Subcutaneous adipose tissue (tissue), 4 donors: ENCODE results near the gene SPAG9. TPM values are rescaled to one million over a fixed set of nuclear protein-coding genes. Genes with fewer than 3 reads are reported as not detected.

Source experiments
- CTCF ChIP-seq: fragments of 450-650 bp; IDR thresholded peaks from one replicate; pipeline ENCODE4 v1.5.1; 2016; ENCODE audit warnings: low read depth, mild to moderate bottlenecking, control low read depth, antibody characterized with exemption, moderate library complexity
- total RNA-seq, 4 donors: library from RNA; depleted of rRNA; stranded (reverse); fragments of >200 nt; gene quantifications; one replicate each; pipeline ENCODE4 v1.1.0, GENCODE V29; 2016

SPAG9 gene
- total RNA-seq, 4 donors from 2014 or later: 135 to 153 (median 150) TPM

GRCh38 chr17:50925296-50925891 is 195.3 kb downstream of the SPAG9 start:
- no peak for TF ChIP-seq CTCF

- no peak for TF ChIP-seq CTCF
Measured at GRCh38 chr17:50924800-50925199, 195.9 kb downstream of the SPAG9 start.

DNA sequence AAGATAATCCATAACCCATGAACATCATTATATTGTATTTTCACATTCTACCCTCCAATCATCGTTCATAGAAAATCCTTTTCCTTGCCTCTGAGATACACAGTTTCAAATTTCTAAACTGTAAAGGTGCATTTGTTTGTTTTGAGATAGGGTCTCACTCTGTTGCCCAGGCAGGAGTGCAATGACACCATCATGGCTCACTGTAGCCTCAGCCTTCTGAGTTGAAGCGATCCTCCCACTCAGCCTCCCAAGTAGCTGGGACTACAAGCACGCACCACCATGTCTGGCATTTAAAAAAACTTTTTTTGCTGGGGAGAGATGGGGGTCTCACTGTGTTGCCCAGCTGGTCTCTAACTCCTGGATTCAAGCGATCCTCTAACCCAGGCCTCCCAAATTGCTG is 196.4 kb downstream of the SPAG9 start:
- no peak for TF ChIP-seq CTCF

GRCh38 chr17:50923611-50924010 is 197.1 kb downstream of the SPAG9 start:
- no peak for TF ChIP-seq CTCF

DNA sequence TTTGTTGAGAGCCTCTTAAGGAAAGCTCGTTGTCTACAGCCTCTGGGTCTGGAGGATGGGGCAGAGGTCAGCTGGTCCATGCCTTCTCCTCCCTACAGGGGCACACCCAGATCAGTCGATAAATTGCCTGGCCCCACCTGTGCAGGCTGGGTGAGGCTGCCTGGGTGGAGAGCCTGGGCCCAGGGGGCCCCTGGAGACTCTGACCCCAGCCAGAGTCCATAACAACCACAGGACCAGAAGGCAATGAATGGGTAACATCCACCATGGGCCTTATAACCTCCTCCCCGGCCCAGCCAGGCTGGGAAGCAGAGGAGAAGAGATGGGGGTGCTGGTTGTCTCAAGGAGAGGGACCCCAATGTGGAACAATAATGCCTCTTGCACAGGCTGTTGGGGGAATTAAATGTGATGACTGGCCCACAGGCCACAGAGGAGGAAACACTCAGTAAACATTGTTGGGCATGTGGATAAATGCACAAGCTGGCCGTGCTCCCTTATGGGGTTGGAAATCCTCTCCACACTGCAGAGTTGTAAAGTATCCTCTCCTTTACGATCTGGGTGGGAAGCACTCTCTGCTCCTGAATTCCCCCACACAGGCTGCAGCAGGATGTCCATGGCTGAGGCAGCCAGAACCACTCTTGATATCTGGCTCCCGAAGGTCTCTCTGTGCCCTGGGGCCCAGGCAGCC is 197.8 kb downstream of the SPAG9 start:
- no peak for TF ChIP-seq CTCF

GRCh38 chr17:50922107-50922506 is 198.6 kb downstream of the SPAG9 start:
- TF ChIP-seq CTCF: no peak

DNA sequence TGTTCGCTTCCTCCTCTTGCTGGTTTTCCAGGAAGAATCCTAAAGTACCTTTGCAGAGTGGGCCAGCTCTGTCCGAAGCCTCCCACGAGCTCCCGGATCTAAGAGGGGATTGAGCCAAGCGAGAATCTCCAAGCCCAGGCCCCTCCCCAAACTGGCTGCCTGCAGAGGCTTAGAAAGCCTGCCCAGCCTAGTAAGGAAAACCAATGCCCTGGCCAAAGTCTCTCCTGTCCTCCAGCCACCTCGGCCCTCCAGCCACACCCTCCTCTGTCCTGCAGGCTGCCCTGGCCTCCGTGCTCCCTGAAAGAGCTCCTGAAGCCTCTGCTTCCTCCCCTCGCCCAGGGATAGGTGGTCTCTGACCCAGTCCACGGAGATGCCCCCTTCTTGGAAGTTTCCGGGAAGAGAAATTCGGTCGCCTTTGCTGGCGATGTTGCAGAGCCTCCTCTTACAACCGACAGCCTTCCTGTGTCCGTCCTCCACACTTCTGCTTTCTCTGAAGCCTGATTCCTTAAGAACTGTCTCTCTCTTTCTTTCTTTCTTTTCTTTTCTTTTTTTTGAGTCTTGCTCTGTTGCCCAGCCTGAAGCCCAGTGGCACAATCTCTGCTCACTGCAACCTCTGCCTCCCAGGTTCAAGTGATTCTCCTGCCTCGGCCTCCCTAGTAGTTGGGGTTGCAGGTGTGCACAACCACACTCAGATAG is 199.6 kb downstream of the SPAG9 start:
- TF ChIP-seq CTCF: no peak
